Fibroblast of lung (primary cell): Measurements from ENCODE around the gene CHRD.

Experiments
- EZH2 ChIP-seq: IDR thresholded peaks from 2 replicates; pipeline ENCODE4 v1.5.1; 2012; ENCODE audit warnings: low read length, control low read depth, mild to moderate bottlenecking; ENCODE audit errors: missing control alignments
- TF ChIP-seq, protein P1 (sequence below), 2 donors: IDR thresholded peaks in 1 of 2; conservative IDR thresholded peaks in 1 of 2; 1 replicate in 1 of 2; 2 replicates in 1 of 2; pipeline ENCODE4 v1.5.1; 2011 to 2012; ENCODE audit warnings: low read length in 2 of 2, control low read depth in 1 of 2, inconsistent platforms in 1 of 2, low read depth in 1 of 2, mild to moderate bottlenecking in 1 of 2

- TF ChIP-seq, protein P1, sequence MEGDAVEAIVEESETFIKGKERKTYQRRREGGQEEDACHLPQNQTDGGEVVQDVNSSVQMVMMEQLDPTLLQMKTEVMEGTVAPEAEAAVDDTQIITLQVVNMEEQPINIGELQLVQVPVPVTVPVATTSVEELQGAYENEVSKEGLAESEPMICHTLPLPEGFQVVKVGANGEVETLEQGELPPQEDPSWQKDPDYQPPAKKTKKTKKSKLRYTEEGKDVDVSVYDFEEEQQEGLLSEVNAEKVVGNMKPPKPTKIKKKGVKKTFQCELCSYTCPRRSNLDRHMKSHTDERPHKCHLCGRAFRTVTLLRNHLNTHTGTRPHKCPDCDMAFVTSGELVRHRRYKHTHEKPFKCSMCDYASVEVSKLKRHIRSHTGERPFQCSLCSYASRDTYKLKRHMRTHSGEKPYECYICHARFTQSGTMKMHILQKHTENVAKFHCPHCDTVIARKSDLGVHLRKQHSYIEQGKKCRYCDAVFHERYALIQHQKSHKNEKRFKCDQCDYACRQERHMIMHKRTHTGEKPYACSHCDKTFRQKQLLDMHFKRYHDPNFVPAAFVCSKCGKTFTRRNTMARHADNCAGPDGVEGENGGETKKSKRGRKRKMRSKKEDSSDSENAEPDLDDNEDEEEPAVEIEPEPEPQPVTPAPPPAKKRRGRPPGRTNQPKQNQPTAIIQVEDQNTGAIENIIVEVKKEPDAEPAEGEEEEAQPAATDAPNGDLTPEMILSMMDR (conservative IDR thresholded peaks at IDR 0.05 in 1 of 2, IDR thresholded peaks at IDR 0.05 in 1 of 2; ENCODE audit: low read depth in 1 of 2, low read length in 2 of 2) = no peak
- no peak for TF ChIP-seq EZH2
Measured at GRCh38 chr3:184375747-184376461, 4.0 kb upstream of the CHRD start.
